Epithelial cell of esophagus (primary cell): Measurements from ENCODE around the gene MRTFB.

Source experiments
- DNase-seq: peaks from one replicate; pipeline ENCODE4 v3.0.0; 2010; ENCODE audit warnings: low read depth
- H3K4me3 ChIP-seq: 2 replicates; pipeline ENCODE4 v1.5.1; 2011; ENCODE audit warnings: mild to moderate bottlenecking, low read length, control low read depth
- CTCF ChIP-seq: IDR thresholded peaks from 2 replicates; pipeline ENCODE4 v1.5.1; 2011; ENCODE audit warnings: low read depth, mild to moderate bottlenecking, low read length, control low read depth, inconsistent platforms; ENCODE audit not compliant: insufficient read depth; ENCODE audit errors: missing control alignments

The MRTFB gene

DNA sequence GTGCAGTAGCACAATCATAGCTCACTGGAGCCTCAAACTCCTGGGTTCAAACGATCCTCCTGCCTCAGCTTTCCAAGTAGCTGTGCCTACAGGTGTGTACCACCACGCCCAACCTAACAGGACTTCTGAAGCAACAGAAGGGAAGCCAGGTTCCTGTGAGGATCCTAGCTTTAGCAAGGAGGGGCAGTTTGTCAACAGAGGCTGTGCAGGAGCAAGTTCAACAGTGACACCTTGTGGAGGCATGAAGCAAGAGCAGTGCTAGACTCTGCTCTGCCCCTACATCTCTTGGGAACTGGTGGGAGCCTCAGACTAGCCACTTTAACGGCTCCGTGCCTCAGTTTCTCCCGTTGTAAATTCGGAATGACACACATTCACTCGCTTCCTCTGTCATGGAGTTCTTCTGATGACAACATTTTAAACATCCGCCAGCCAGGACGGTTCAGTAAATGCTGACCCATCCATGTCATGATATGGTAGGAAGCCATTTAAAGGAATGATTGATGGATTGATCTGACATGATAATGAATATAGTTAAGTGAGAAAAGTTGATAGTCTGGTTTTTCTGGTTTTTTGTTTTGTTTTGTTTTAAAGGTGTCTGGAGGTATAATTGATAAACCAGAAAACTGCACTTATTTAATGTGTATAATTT lies 218.7 kb downstream of the MRTFB start:
- TF ChIP-seq CTCF, result peak; percentile 65
- DNase-seq, result peak; percentile 48
- H3K4me3 ChIP-seq, result no peak overlapping the region

- no peak for TF ChIP-seq CTCF
- no peak overlapping the region for H3K4me3 ChIP-seq
- DNase-seq, result no peak
Observed at GRCh38 chr16:14291286-14291685, 220.2 kb downstream of the MRTFB start.

DNA sequence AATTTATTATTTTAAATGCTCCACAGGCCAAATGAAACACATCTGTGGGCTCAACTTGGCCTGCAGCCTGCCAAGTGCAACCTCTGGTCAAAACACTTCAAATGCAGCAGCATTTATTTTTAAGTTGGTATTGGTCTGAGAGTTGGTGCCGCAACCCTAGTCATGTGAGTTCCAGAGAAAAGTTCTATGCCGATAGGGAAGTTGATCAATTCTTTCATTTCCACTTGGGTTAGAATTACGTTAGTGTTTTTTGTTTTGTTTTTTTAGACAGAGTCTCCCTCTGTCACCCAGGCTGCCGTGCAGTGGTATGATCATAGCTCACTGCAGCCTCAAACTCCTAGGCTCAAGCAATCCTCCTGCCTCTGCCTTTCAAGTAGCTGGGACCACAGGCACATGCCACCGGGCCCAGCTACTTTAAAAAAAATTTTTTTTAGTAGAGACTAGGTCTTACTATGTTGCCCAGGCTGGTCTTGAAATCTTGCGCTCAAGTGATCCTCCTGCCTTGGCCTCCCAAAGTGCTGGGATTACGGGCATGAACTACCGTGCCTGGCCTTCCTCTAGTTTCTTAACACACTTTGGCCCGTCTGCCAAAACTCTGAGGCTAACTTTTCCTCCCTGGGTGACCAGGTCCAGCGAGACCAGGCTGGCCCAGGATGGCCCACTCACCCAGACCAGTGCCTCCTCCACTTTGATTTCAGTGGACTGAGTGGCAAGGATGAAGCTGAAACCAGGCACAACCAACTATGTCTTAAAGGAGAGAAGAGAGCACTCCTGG lies 221.1 kb downstream of the MRTFB start:
- no peak overlapping the region for H3K4me3 ChIP-seq
- no peak for TF ChIP-seq CTCF
- DNase-seq, result no peak

GRCh38 chr16:14296663-14297062 lies 225.5 kb downstream of the MRTFB start:
- H3K4me3 ChIP-seq, result no peak overlapping the region
- no peak for TF ChIP-seq CTCF
- no peak for DNase-seq

DNA sequence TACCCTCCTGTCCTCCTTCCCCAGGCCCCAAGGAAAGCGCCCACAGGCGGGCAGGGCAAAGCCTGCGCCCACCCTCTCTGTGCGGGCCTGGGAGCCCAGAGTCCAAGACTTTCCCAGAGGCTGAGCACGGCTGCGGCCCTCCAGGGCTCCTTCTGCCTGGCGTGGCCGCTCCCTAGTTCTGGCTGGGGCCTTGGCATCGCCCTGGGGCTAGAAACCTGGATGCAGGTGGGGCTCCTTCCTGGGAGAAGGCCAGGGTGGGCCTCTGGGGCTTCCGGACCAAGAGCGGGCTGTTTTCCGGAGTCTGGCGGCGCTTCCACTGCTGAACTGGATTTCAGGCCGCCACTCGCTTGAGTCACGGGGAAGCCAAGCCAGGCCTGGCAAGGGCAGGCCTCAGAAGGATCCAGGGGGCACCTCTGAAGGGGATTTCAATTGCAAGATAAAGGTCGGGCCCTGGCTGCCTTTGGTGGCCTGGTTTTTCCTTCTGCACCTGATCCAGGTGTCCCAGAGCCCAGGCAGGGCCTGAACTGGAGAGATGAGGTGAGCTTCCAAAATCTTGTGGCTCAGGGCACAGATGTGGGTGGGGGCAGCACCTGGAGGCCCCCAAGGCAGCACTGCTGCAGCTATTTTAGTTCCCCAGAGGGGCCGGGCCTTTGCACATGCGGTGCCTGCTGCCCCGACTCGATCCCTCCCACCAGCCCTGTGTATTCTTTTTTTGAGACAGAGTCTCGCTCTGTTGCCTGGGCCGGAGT lies 227.4 kb downstream of the MRTFB start:
- no peak for TF ChIP-seq CTCF
- DNase-seq, result no peak
- no peak overlapping the region for H3K4me3 ChIP-seq

DNA sequence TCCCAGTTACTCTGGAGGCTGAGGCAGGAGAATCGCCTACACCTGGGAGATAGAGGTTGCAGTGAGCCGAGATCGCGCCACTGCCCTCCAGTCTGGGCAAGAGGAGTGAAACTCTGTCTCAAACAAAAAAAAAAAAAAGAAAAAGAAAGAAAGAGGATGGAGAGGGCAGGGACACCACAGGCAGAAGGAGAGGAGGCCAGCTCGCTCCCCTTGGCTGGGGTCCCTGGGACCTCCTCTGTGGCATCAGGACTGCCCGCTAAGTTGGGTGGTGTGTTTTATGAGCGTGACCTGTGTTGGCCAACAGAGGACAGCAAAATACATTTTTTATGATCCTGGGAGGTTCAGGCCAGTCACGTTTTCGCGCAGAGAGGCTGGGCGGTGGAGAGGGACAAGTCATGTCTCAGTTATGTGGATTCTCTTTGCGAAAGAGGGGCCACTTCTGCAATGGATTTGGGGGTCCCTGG lies 229.6 kb downstream of the MRTFB start:
- peak; percentile 91 for DNase-seq
- H3K4me3 ChIP-seq, result peak overlapping the region; percentile 54
- TF ChIP-seq CTCF, result peak; percentile 83
